Testis (tissue), 3 donors: ENCODE results near the gene CBX3. TPM values are rescaled to one million over a fixed set of nuclear protein-coding genes. Genes with fewer than 3 reads are reported as not detected.

ENCODE experiments used
- DNase-seq: peaks from one replicate; pipeline ENCODE4 v3.0.0-alpha.2; 2019
- H3K27ac ChIP-seq, 2 donors: fragments of 200-600 bp; sonication (generic); one replicate each; pipeline ENCODE4 v1.5.1; 2019
- H3K27me3 ChIP-seq: fragments of 200-600 bp; sonication (generic); one replicate; pipeline ENCODE4 v1.5.1; 2019
- H3K36me3 ChIP-seq: fragments of 200-600 bp; sonication (generic); one replicate; pipeline ENCODE4 v1.5.1; 2017; ENCODE audit warnings: low read depth; ENCODE audit errors: missing control alignments
- H3K4me1 ChIP-seq: fragments of 200-600 bp; sonication (generic); one replicate; pipeline ENCODE4 v1.5.1; 2019
- H3K4me3 ChIP-seq, 2 donors: fragments of 200-600 bp; sonication (generic); one replicate each; pipeline ENCODE4 v1.5.1; 2017 to 2019
- H3K9me3 ChIP-seq: fragments of 200-600 bp; sonication (generic); one replicate; pipeline ENCODE4 v1.5.1; 2017
- POLR2A ChIP-seq: fragments of 450-650 bp; IDR thresholded peaks from one replicate; pipeline ENCODE4 v1.6.1; 2017; ENCODE audit warnings: antibody characterized with exemption, mild to moderate bottlenecking, moderate library complexity
- WGBS, 2 donors: methylation state at CpG; one replicate each; pipeline ENCODE4 v1.1.5; 2018; 5-methylcytosine and 5-hydroxymethylcytosine counted together
- intact Hi-C: fragments of 100-400 bp; cut with DNase I; formaldehyde crosslinking; loops from one replicate; pipeline ENCODE4 v1.15.1; 2023; ENCODE audit warnings: low total_unique reads
- polyA plus RNA-seq: library from polyadenylated mRNA; stranded (reverse); fragments of 350-450 nt; fragmentation: Illumina TruSeq; extraction: RNeasy Lipid Tissue Mini Kit (QIAGEN cat#74804); gene quantifications from one replicate; pipeline ENCODE4 v1.2.3, GENCODE V29; 2014; ENCODE audit warnings: low read depth, low replicate concordance; ENCODE audit not compliant: insufficient read depth
- total RNA-seq, 2 donors: library from RNA; depleted of rRNA; stranded (reverse); fragments of >200 nt; gene quantifications; one replicate each; pipeline ENCODE4 v1.2.3, GENCODE V29; 2016
- TF ChIP-seq, protein P1 (sequence below), 3 experiments: fragments of 450-650 bp in 2 of 3; fragments of 200-600 bp in 1 of 3; sonication (generic) in 1 of 3; IDR thresholded peaks; one replicate each; pipeline ENCODE4 v1.5.1; 2016 to 2019; ENCODE audit warnings: antibody characterized with exemption in 3 of 3, mild to moderate bottlenecking in 2 of 3, moderate library complexity in 1 of 3

CBX3 gene
- total and polyA plus RNA-seq, 3 donors from 2014 or later = 95.7 to 137 (median 116) TPM

DNA sequence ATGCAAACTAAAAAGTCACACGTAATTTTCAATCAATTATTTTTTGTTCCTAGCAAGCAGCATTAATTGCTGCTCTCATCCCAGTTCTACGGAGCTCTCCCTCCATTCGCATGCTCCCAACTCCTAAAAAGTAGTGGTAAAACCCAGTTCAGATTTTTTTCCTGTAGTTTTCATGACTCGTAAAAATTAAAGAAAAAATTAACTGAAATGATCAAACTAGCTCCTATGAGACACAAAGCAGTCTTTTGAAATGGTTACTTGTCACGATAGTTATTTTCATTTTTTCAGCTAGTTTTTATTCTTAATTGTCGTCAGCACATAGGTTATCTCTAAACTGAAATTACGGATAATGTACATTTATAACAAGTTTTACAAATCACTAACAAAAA, 2.8 kb upstream of the CBX3 start:
- DNase-seq = no peak
- Histone ChIP-seq H3K4me1 (peaks cover 16% of the 10 kb centered on the region), H3K36me3 (no peaks in the 10 kb centered on the region), H3K27ac (peak overlapping the region; percentile 100), H3K27me3 (no peaks in the 10 kb centered on the region), H3K4me3 (peak overlapping the region; percentile 97 to 99), H3K9me3 (no peaks in the 10 kb centered on the region)
- intact Hi-C loops = no loop called here
- TF ChIP-seq POLR2A = no peak
- TF ChIP-seq, protein P1, sequence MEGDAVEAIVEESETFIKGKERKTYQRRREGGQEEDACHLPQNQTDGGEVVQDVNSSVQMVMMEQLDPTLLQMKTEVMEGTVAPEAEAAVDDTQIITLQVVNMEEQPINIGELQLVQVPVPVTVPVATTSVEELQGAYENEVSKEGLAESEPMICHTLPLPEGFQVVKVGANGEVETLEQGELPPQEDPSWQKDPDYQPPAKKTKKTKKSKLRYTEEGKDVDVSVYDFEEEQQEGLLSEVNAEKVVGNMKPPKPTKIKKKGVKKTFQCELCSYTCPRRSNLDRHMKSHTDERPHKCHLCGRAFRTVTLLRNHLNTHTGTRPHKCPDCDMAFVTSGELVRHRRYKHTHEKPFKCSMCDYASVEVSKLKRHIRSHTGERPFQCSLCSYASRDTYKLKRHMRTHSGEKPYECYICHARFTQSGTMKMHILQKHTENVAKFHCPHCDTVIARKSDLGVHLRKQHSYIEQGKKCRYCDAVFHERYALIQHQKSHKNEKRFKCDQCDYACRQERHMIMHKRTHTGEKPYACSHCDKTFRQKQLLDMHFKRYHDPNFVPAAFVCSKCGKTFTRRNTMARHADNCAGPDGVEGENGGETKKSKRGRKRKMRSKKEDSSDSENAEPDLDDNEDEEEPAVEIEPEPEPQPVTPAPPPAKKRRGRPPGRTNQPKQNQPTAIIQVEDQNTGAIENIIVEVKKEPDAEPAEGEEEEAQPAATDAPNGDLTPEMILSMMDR (IDR thresholded peaks at IDR 0.05) = no peak
- WGBS, 2 donors = 0% methylated on average over 7 of the region's 7 CpGs

DNA sequence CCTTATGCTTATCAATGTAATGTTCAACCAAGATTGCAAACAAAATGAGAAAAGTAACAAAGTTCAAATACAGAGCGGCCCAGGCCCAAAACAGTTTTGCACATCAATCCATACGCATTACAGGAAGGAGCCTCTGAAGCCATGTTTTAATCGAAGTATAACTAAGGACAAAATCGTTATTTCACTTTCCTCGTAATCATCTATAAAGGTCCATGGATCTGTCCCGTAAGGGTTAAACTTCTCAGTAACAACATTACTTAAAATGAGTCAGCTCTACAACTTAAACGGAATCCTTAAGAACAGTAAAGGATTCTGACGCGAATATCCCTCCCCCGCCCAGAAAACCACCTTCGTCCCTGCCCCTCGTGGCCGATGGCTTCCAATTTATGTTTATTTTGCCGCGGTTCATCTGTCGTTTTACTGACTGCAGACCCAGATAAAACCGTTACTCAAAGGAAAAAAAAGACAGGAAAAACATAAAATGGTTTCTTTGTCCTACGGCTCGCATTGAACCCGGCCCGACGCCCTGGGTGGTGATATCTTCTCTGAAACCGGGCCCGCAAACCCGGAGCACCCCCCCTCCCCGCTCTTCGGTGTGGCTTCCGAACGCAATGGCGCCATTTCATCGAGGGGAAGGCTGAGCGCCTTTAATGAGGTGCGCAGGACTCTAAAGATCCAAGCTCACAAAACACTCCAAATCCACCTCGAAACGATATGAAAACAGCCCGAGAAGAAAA, 2.1 kb upstream of the CBX3 start:
- intact Hi-C loops = no loop called here
- 0% methylated on average over 36 of the region's 36 CpGs for WGBS, 2 donors
- Histone ChIP-seq H3K27ac (peak overlapping the region; percentile 100), H3K9me3 (no peaks in the 10 kb centered on the region), H3K4me1 (peaks cover 14% of the 10 kb centered on the region), H3K27me3 (no peaks in the 10 kb centered on the region), H3K4me3 (peak overlapping the region; percentile 97 to 99), H3K36me3 (no peaks in the 10 kb centered on the region)
- peak; percentile 78 for DNase-seq
- TF ChIP-seq POLR2A = no peak
- TF ChIP-seq, protein P1 (IDR thresholded peaks at IDR 0.05) = peak in 1 of 3 experiments; percentile 4

DNA sequence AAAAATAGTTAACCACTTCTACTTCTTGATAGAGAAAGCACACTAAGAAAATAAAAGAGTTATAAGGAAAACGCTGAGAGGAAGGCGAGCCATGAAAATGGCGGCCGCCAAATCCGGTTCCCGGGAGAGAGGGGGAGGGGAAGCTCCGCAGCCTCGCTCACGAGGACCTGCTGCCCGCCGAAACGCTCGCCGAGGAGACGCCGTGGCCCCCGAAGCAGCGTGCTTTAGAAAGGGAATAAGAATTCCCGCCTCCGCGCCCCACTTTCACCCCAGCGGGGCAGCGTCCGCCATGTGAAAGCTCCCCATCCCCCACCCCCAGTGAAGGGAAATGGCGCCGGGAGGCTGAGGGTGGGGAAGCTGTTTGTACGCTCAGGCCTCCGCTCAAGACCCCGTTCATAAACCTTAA, 1.5 kb upstream of the CBX3 start:
- intact Hi-C loops = no loop called here
- TF ChIP-seq POLR2A = no peak
- TF ChIP-seq, protein P1 (IDR thresholded peaks at IDR 0.05) = no peak
- WGBS, 2 donors = 0% methylated on average over 28 to 29 of the region's 29 CpGs
- peaks cover 15% of the 10 kb centered on the region for H3K4me1 ChIP-seq
- no peaks in the 10 kb centered on the region for H3K9me3 ChIP-seq
- peak overlapping the region; percentile 97 to 99 for H3K4me3 ChIP-seq
- peak; percentile 75 for DNase-seq
- peak overlapping the region; percentile 100 for H3K27ac ChIP-seq
- no peaks in the 10 kb centered on the region for H3K27me3 ChIP-seq
- no peaks in the 10 kb centered on the region for H3K36me3 ChIP-seq

DNA sequence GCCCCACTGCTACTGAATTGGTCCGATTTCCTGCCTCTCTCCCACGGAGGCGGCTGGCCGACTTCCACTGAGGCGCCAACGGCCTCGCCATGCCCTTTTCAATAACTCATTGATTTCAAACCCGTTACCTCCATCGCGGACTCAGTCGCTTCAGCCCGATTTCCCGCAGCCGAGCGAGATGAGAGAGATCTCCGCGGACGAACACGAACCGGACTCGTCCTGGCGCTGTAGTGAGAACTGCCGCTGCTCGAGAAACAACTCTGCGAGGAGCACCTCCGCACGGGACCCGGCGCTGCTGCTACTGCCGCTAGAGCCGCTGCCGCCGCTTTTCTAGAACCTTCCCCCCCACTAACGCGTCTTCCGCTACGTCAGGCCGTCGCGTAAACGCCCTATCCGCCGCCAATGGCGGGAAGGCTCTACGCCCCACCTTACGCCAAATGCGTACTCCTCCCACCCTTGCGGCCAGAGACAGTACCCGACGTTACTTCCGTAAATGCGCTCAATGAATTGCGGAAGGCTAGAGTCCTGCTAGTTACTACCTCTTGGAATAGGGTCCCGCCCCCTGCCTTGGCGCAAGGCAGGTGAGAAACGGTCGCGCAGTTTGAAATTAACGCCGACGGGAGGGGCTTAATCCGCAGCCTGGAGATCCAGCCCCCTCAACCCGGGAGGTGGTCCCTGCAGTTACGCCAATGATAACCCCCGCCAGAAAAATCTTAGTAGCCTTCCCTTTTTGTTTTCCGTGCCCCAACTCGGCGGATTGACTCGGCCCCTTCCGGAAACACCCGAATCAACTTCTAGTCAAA, 900 bp upstream of the CBX3 start, which contains the start of gene HNRNPA2B1:
Gene HNRNPA2B1 (minus strand): TSS at position 303 of the 803 bp plus-strand sequence. CDS start 169 bp downstream, at position 134.
- TF ChIP-seq POLR2A = peak; percentile 100
- TF ChIP-seq, protein P1 (IDR thresholded peaks at IDR 0.05) = peak in 2 of 3 experiments; percentile 53 to 61
- H3K4me1 ChIP-seq = peaks cover 15% of the 10 kb centered on the region
- peak within 1 kb of the TSS; percentile 97 to 99 for H3K4me3 ChIP-seq
- intact Hi-C loops = no loop called here
- DNase-seq = peak; percentile 99
- no peaks in the 10 kb centered on the region for H3K27me3 ChIP-seq
- H3K36me3 ChIP-seq = no peaks in the 10 kb centered on the region
- H3K27ac ChIP-seq = peak within 1 kb of the TSS; percentile 100
- WGBS, 2 donors = 1% methylated on average over 53 to 71 of the region's 71 CpGs
- H3K9me3 ChIP-seq = no peaks in the 10 kb centered on the region
